NCI-H128 (cell line): ENCODE results near the gene OSBPL2.

Experiments
- DNase-seq: peaks from one replicate; lab custom pipeline; 2025; ENCODE audit not compliant: unreplicated experiment; lab: John Stamatoyannopoulos, UW

Gene OSBPL2

DNA sequence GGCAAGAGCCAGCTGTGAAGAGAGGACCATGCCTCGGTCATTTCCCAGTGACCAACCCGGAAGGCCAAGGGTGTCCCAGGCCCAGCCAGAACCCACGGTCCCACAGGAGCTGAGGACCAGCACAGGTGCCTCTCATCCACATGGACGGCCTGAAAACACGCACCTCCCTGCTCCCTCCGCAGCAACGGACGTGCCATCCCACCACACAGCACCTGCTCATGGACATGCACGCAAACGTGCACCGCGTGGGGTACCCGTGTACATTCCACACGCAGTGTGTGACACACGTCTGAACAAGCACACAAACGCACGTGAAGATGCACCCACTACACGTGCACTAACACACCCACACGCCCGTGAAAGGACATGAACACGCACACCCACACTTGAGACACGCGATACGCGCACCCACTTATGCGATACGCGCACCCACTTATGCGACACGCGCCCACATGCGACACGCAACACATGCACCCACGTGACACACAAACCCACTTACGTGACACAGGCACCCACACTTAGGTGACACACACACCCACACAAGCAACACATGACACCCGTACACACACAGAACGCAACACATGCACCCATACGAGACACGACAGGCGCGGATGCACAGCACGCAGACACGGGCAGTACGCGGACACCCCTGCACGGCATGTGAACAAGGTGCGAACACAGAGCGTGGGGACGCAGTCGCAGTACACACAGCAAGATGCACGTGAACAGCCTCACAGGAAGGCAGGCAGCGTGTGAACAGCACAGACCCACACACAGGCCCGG is 98.6 kb downstream of the OSBPL2 start:
- DNase-seq, result no peak

DNA sequence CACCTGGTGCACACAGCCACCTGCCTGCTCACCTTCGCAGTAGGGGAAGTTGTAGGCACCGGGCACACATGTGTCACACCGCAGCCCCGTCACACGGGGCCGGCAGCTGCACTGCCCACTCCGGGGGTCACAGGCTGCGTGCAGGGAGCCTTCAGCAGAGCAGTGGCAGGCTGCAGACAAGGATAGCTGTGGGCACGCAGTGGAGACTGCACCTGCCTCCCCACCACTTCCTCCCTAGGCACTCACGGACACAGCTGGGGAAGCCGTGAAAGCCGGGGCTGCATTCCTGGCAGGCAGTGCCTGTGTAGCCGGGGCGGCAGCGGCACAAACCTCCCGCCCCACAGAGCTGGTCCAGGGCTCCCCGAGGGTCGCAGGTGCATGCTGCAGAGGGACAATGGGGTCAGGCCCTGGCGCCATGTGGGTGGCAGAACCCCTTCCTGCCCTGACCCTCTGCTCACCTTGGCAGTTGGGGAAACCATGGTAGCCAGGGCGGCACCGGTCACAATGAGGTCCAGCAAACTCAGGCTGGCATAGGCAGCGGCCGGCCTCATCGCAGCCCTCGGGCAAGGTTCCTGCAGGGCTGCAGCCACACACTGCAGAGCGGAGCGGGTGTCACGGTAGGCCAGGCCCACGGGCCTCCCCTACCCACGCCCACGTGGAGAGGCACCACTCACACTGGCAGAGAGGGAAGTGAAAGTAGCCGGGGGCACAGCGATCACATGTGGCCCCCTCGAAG is 99.4 kb downstream of the OSBPL2 start:
- DNase-seq, result no peak

DNA sequence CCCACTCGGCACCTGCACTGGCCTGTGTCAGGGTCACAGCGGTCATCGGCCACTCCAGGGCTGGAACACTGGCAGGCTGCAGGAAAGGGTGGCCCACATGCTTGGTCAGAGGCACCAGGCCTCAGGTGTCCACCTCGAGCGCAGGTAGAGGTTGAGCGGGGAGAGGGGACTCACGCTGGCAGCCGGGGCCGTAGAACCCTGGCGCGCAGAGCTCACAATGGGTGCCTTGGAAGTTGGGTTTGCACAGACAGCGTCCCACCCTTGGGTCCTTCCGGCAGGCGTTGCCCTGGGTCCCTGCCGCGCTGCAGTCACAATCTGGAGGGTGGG is 99.9 kb downstream of the OSBPL2 start:
- DNase-seq, result no peak

DNA sequence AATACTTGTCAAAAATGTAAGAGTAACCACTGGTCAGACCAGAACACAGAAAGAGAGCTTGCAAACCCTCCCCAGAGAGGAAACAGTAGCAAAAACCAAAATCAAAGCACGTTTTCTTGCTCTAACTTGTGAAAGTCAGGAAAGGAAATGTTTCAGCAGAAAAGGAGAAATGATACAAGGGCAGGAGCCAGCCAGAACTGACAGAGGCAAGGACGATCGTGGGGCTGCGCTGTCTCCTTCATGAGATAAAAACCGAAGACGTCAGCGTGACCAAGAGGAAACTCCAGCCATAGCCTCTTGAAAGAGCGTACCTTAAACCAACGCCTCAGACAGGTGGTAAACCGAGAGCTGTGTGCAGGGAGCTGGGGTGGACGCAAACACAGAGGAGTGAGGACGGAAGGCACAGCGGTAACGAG is 101.3 kb downstream of the OSBPL2 start:
- DNase-seq, result no peak

DNA sequence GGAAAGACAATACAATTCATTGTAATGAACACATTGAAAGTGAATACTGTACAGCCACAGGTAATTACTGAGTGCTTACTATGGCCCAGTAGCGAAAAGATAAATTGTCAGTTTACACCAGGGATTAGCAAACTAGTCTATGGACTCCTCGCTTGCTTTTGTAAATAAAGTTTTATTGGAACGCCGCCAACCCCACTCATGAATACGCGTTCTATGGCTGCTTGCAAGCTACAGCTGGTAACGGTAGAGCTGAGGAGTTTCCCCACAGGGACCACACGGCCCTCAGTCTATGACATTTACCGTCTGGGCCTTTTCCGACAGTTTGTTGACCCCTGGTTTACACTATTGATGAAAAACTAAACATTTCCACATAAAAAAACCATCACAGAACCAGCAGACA is 104.6 kb downstream of the OSBPL2 start:
- DNase-seq, result no peak

DNA sequence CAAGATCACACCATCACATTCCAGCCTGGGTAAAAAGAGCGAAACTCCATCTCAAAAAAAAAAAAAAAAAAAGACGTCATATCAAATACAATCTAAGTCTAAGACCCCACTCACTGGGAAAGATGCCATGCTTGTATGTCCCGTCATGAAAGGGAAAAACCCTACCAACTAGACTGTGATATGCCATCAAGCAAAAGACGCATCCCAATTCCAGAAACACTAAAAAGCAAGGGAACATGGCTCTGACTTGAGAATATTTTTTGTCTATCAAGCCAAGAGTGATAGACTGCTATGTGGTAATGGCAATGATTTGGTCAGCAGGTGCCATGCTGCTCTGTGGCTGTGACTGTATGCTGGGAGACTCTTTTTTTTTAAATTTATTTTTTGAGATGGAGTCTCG is 105.8 kb downstream of the OSBPL2 start:
- DNase-seq, result no peak

DNA sequence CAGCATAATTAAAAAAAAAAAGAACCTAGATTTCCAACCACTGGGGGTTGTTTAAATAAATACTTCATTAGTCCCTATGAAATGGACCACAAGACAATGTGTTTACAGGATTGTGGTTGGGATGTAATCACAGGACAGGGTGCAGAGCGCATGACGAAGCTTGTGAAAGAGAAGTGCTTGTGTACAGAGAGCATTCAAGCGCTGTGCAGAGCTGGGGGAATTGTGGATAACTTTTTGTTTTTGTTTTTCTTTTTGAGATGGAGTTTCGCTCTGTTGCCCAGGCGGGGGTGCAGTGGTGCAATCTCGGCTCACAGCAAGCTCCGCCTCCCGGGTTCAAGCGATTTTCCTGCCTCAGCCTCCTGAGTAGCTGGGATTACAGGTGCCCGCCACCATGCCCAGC is 106.5 kb downstream of the OSBPL2 start:
- DNase-seq, result no peak
